Measurements from ENCODE around the gene SLC14A1.

- no peak for TF ChIP-seq POLR2A (IDR thresholded peaks at IDR 0.05; ENCODE audit: low read length)
- no peak for TF ChIP-seq GATA1 (IDR thresholded peaks at IDR 0.05; ENCODE audit: low read depth, low read length)
Measured at GRCh38 chr18:45783097-45784075, 59.4 kb downstream of the SLC14A1 start.
